Stimulated activated CD4-positive, alpha-beta T cell treated with anti-CD3 and anti-CD28 coated beads, Interleukin-15, amount 100 ng/mL, for 1 hour (primary cell): ENCODE measurements around the gene TSPAN2.

Experiments used
- DNase-seq, 2 donors: peaks; one replicate each; pipeline ENCODE4 v3.0.0-alpha.2; 2020; ENCODE audit warnings: low read depth in 1 of 2, low spot score in 1 of 2

TSPAN2 gene

DNA sequence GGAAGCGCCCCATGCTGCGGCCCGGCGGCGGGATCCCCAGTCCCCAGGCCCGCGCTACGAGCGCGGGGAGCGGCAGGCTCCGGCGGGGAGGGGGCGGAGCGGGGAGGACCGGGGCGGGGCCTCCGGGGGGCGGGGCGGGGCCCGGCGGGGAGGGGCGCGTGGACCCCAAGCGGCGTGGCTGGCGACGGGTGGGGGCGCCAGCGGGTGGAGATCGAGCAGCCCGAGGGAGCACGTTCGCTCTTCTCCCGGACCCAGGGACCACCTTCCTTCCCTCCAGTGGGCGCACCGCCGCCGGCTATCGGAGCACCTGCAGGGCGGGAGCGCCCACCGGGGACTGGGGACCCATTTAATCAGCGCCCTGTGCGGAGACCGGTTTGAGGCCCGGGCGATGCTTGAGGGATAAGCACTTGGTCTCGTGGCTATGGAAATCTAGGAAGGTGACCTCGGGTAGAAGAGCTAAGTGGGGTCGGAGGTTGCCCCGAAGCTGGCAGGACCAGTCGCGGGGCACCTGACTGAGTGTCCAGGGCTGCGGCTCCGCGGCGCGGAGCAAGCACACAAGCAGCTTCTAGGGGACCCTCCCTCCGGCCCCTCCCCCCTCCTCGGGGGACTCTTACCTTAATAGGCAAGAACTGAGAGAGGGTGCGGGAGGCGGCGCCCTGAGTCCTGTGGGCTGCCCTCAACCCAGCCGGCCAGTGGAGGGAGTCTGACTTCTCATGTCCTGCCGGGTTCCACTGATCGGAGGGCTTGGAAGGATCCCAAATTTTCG is at the start of gene TSPAN2:
TSS of gene TSPAN2 (minus strand) at position 84 of the 766 bp plus-strand sequence. CDS start at position 13, 71 bp downstream.
- DNase-seq = peak; percentile 31 to 37

DNA sequence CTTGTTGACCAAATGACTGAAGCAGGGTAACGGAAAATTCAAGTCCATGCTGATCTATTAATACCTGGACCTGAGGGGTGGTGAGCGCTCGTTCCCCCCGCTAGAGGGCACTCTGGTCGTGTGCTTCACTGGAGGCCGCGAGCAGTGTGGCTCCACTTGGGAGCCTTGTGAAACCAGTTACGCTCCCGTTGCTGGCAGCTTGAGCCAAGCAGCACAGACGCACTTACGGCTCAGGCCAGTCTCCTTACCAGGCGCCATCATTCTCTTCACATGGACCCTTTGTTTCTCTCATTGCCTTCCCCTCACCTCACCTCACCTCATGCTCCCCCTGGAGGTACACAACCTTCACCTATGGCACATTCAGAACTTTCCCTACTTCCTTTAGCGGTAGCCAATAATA is 49.7 kb upstream of the TSPAN2 start:
- peak in 1 of 2 donors; percentile 41 for DNase-seq

DNA sequence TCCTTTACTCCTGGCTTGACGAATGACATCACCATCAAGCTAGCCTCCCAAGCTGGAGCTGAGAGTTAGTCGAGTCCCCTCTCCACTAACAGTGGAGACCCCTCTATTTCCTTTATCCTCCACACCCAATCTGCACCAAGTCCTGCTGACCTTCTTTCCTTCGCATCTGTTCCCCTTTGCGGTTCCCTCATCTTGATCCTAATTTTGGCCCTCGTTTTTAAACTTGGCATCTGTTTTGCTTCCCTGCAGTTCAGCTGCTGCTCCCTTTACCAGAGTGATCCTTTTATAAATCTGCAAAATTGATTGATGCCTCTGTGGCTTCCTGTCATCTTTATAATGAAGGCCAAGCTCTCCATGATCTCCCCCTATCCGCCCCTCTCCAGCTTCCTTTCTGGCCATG is 49.0 kb upstream of the TSPAN2 start:
- DNase-seq = no peak

DNA sequence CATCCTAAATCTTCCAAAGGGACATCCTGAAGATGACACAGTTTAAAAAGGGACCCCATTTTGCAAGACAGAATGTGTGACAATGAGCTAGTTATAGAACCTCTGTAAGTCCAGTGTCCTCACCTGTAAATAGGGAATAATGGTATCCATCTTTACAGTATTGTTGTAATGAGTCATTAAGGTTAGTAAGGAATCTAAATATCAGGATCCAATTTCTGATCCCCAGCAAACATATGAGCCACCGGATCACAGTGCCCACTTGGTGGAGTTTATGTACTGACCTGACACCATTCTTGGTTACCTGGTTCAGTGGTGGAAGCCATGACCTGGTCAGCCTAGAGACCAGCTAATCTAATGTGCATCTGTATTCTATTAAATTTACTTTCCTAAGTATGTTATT is 47.9 kb upstream of the TSPAN2 start:
- no peak for DNase-seq

DNA sequence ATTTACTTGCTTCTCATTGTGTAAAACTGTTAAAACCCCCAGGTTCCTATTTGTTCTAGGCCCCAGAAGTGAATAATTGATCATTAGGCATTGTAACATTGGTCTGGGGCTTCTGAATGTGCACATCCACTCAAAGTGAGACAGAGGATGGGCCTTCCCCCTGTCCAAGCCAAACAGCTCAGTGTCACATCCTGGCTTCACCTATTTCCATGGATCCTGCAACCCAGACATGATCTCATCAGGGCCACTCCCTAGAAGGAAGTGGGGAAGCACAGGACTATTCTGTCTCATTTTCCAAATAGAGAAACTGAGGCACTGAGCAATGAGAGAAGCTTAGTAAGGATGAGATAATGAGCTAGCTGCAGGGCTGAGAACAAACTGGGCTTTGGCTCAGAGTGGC is 47.4 kb upstream of the TSPAN2 start:
- DNase-seq = no peak

DNA sequence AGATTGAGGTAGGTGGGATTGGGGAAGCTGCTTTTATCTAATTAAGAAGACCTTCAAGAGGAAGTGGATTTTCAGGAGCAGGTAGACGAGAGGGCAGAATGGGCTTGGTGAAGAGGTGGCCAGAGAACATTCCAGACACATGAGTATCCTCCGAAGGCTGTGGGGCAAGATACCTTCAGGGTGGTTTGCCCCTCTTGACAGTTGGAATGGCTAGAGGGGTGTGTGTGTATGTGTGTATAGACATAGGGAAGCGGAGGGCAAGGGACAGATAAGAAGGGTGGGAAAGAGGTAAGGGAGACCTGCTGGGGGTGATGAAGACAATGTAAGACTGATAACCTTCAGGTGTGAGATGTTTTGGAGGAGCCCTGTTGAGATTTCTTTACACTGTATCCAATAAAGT is 46.8 kb upstream of the TSPAN2 start:
- no peak for DNase-seq

DNA sequence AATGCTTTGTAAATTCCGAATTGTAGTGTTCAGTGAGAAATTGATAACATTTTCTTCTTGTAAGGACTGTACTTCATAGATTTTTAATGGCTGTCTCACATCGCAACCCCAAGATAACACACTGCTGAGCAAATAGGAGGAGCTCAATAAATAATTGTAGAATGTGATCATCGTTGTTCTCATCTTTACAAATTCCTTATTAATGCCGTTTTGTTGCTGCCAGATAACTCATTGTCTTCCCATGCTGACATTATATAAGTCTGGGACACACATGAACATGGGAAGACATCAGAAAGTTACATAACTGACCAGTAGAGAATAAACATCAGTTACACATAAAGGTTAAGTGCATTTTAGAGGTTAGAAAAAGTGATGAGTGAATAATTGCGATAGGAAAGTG is 46.4 kb upstream of the TSPAN2 start:
- no peak for DNase-seq

DNA sequence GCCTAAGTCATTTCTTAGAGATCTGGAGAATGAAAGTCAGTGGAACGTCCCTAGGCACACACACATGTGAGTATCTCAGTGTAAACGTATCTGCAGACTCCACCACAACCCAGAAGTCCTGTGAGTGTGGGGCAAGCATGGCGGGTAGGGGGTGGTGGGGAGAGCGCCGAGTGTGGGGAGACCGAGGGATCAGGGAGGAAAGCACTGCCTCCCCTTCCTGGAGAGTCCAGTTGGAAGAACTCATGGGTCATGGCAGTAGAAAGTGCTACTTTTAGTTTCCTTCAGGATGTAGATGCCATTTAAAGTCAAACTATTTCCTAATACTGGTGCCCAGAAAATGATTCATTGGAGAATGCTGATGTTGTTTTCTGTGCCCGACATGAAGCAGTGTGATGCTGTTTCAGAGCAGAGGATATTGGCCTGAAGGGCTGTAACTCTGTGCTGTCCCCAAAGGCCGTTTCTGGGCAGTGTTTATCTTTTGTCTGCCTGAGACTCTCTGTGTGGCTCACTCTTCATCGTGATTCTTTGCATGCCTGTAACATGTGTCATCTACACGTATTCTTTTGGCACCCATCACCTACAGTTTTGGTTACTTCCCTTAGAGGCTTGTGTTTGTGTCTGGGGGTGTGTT is 45.7 kb upstream of the TSPAN2 start:
- no peak for DNase-seq

DNA sequence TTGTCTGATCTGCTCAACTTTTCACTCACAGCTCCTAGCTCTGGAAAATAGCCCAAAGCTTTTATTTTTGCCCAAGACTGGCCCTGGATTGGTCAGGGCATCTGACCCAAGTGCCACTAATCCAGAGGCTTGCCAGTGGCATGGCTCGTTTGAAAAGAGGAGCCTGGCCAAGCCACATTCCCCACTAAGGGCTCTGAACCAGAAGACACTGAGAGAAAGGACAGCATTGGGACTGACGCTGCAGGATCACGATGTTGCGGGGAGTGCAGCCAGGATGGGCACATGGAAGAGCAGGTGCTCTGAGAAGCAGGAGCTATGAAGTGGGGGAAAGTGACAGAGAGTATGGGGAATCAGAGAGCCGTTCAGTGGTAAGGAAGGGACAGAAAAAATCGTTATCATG is 44.9 kb upstream of the TSPAN2 start:
- no peak for DNase-seq

DNA sequence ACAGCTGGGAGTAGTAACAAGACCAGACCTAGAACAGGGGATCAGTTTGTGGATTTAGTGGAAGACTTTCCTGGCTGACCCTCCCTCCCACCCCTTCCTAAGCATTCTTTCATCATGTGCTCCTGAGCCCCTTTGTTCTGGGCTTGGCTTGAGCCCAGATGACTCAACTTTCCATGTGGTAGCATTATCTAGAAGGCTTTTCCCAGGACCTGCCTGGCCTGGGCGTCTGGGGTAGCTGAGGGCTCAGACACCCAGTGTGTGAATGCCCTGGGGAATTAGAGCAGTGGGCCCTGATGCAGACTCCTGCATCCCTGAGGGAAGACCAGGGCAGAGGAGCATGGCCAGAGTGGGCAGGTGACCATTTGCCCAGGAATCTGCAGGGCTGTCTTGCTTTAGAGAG is 44.1 kb upstream of the TSPAN2 start:
- DNase-seq = no peak

DNA sequence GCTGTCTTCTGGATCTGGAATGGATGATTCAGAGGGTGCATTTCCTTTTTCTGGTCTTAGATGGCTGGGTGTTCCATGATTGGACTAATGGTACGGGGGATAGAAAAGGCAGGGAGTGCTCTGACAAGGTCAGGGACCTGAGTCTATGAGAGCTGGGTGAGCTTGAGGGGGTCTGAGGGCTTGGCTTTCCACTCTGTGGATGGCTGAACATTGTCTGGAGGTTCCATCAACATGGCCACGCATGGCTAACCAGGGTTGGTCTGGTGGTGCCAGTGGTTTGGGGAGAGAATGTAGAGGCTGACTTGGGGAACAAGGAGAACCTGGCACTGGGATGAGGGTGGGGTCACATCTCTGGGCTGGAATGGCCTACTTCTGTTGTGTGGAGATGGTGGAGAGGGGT is 41.5 kb upstream of the TSPAN2 start:
- DNase-seq = no peak

DNA sequence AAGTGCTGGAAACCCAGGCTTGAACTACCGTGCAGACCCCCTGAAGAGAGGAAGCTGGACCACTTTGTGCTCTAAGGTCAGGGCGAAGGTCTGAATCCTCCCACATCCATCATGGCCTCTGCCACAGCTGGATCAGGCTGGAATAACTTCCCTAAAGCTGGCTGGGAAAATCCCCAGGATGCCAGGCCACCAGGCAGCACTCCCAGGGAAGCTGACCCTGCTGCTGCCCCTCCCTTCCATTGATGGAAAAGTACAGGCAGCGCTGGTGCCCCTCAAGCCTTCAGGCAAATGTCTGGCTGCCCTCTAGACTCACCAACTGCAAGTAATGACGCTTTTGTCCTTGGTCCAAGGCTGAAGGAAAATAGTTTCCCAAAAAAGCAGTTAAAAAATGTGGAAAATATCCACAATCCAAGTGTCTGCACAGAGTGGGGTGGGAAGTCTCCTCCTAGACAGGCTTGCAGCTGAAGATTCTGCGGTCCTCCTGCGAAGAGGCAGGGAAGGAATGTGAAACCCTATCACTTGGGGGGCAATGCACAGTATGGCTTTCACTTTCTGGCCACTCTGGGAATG is 39.9 kb upstream of the TSPAN2 start:
- no peak for DNase-seq

DNA sequence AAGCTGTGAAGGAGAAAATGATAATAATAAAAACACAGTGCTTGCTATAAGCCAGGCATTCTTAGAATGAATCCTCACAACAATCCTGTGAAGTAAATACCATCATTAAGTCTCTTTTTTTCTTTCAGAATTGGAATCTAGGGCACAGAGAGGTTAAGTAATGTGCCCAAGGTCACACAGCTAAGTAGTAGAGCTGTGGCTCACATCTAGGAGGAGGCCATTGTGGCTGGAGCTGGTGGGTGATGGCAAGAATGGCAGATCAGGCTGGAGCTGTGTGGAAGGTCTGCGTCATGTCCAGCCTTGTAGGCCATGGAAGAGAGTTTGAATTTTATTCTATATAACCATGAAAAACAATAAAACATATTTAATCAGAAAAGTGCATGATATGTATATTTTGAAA is 38.2 kb upstream of the TSPAN2 start:
- DNase-seq = no peak

DNA sequence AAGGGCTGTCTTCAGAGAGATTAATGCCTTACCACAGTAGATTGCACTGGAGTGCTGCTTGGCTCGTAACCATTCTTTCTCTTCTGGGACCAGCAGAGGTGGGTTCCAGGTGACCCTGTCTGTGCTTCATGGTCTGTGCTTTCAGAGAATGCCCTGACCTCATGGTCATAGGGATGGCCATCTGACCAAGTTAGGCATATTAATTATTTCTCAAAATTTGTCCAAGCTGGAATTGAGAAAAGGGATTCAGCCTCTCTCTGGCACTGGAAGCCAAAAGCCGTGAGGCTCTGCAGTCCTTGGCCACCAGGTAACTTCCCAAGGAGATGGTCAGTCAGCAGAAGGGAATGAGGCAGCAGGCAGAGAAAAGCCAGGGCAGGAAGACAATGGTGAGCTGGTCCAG is 37.2 kb upstream of the TSPAN2 start:
- DNase-seq = no peak

DNA sequence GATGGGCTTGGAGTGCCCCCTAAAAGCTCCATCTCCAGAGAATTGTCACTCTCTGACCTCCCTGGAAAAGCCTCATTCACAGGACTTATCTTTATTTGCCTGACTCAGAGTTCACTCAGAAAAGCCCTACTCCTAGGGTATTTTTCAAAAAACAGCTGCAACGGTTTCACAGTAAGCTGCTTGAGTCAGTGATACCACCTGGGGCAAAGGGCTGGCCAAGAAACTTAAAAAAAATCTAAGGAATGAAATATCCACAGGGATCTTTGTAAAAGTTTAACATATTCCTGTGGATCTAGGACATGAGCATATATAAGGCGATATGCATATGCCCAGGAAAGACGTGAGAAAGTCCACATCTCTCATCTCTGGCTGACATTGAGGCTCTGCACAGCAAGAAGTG is 33.8 kb upstream of the TSPAN2 start:
- DNase-seq = no peak

DNA sequence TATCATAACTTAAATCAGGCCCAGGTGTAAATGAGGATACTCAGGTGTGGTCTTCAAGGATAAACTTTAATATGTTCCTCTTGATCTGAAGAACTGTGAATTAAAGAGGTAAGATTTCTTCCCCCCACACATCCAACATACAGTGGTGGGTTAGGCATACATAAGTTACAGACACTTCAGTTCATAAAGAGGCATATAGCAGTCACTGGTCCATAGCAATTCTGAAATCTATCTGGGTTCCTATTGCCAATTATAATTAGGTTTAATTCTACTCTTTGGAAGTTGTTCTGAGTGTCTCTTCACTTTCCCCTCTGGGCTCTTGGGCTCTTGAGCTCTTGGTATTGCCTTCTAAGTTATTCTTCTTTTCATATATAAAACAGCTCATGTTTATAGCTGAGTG is 32.5 kb upstream of the TSPAN2 start:
- DNase-seq = no peak

DNA sequence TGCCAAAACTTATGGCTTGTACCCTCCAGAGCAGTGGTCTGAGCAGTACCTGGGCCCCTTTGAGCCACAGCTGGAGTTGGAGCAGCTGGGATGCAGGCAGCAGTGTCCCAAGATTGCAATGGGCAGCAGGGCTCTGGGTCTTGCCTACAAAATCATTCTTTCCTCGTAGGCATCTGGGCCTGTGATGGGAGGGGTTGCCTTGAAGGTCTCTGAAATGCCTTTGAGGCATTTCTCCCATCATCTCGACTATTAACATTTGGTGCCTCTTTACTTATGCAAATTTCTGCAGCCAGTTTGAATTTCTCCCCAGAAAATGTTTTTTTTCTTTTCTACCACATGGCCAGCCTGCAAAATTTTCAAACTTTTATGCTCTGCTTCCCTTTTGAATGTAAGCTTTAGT is 31.0 kb upstream of the TSPAN2 start:
- DNase-seq = no peak

DNA sequence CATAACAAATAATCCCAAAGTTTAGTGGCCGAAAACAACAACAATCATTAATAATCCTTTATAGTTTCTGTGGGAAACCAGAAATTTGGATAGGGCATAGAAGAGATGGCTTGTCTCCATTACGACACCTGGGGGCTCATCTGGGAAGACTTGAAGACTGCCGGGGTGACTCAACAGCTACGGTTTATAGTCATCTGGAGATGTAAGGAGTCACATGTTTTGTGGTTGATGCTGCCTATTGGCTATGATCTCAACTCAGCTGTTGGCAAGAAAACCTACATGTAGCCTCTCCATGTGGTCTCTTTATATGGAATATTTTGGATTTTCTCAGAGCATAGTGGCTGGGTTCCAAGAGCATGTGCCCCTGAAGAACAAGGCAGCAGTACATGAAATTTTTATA is 29.3 kb upstream of the TSPAN2 start:
- no peak for DNase-seq

DNA sequence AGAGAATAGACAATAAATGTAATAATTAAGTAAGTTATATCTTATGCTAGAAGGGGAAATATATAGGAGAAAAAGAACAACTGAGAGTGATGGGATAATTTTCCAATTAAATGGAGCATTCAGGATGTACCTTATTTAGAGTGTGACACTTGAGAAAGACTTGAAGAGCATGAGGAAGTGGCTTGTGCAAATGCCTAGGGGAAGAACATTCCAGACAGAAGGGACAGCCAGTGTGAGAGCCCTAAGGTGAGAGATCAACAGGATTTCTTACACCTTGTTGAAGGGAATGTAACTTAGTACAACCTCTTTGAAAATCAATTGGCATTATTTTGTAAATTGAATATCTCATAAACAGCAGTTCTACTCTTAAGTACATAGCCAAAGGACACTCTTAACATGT is 28.8 kb upstream of the TSPAN2 start:
- no peak for DNase-seq

DNA sequence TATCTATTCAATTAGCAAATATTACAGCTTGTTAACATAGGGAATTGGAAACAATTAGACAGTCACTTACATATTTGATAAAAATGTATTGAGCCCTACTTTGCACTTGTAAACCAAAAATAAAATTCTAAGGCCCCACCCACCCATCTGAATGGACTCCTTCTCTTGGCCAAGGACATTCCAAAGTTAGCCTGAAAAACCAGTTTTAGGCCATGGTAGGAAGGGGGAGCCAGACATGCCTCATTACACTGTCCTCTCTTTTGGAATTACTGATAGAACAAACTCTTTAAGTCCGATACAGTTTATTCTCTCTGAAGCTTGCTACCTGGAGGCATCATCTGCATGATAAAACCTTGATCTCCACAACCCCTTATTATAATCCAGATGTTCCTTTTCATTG is 28.0 kb upstream of the TSPAN2 start:
- DNase-seq = no peak

DNA sequence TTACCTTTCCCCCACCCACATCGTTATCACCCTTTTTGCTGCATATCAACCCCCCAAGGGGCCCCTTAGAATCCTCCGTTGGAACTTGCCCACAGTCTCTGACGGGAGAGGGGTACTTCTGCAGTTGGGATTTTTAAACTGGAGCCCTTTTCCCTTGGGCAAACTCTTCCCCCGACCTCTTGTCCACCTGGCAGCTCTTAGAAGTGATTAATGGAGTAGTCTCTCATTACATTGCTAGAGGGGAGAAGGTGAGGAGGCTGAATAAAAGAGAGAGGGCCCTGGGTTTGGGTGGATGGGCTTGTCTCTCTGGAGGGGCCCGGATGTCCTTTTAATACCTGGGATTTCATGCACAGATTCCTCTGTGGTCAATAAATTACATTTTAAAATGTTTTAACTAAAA is 27.2 kb upstream of the TSPAN2 start:
- DNase-seq = no peak

DNA sequence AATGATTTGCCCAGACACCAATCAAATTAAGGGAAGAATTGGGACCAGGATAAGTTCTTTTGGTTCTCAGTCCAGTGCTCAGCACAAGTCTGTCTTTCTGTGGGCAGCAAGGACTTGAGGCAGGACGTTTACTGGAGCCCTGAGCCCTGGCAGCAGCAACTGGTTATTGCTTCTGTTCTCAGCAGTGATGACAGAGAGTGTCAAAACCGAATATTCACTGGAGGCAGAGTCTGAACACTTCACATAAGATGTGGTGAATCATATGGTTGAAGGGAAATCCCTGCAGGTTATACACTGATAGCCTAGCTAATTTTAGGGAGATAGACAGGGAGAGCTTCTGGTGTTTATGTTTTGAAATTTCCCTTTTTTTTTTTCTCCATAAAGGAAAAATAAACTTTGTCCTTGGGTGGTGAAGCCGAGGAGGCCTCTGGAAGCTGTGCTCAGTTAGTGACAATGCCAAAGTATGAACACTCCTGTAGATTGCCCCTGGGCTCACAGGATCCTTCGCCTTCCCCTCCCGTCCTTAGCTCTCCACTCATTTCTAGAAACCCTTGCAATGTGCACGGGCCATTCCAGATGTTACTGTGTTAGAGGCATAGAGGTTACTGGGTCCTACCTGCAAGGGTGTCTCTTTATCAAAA is 26.3 kb upstream of the TSPAN2 start:
- DNase-seq = no peak
